HG03045 (cell line): Measurements from ENCODE around the gene GNPDA1.

Source experiments
- ATAC-seq: cut with Tn5 transposase; IDR thresholded peaks from one replicate; pipeline ENCODE4 v1.9.1; 2021; ENCODE audit warnings: mild to moderate bottlenecking, moderate library complexity; ENCODE audit not compliant: unreplicated experiment

The GNPDA1 gene

GRCh38 chr5:141958546-141959172 is 54.2 kb downstream of the GNPDA1 start:
- no peak for ATAC-seq

GRCh38 chr5:141958113-141958512 is 54.7 kb downstream of the GNPDA1 start, which contains the start of gene PCDH12:
TSS of gene PCDH12 (minus strand) at chr5:141958202. CDS start at chr5:141957851, 351 bp downstream.
- no peak for ATAC-seq

DNA sequence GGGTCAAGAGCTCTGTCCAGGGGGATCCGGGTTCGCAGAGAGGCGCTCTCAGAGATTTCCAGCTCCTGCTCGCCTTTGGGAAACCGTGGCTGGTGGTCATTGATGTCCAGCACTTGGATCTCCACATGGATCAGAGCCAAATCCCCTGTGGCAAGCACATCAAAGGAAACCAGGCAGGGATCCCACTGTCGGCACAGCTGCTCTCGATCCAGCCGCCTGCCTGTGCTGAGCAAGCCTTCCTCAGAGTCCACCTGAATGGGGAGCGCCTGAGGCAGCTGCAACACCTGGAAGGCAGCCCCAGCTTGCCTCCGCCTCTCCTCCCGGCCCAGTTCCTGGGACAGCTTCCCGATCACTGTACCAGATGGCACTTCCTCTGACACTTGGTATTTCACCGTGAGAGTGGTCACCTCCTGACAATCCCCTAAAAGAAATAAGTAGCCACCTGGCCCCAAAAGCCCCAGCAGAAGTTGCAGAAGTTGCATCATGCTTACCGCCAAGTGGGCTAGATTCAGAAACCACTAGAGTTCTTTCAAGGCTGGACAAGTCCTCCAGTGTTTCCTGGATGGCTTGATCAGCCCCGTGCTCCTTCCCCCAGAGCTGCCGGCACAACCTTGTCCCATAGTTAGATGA is 55.3 kb downstream of the GNPDA1 start:
- ATAC-seq, result no peak

- ATAC-seq, result no peak
Measured at GRCh38 chr5:141954194-141954593, 58.6 kb downstream of the GNPDA1 start.

GRCh38 chr5:141952020-141952419 is 60.8 kb downstream of the GNPDA1 start:
- ATAC-seq, result no peak

DNA sequence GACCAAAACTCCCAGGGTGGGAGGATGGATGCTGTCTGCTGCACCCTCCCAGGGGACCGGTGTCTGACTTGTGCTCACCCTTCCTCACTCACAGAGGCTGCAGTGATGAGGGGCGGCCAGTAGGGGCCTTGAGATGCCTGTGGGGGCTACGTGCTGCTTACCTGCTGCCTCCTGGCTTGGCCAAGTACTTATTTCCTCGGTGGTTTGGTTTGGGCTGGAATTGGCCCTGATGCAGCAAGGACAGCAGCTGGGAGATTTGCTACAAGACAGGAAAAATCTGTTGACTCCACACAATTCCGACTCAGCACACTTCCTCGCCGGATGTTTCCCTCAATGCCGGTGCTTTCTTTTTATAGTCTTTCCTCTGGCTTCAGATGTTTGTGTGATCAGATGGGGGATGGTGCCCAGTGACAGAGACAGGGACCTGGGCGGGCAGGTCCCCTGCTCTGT is 61.5 kb downstream of the GNPDA1 start:
- ATAC-seq, result peak; percentile 66
